Body of pancreas (tissue), 4 donors: Measurements from ENCODE around the gene ANKRD12.

Experiments used
- POLR2A ChIP-seq, 3 donors: fragments of 450-650 bp; IDR thresholded peaks; one replicate each; pipeline ENCODE4 v1.6.1; 2016; ENCODE audit warnings: antibody characterized with exemption in 3 of 3, mild to moderate bottlenecking in 2 of 3
- TF ChIP-seq, protein P1 (sequence below), 7 experiments: fragments of 450-650 bp in 4 of 7; fragments of 200-600 bp in 3 of 7; sonication (generic) in 3 of 7; IDR thresholded peaks; one replicate each; pipeline ENCODE4 v1.5.1; 2016 to 2019; ENCODE audit warnings: antibody characterized with exemption in 7 of 7

DNA sequence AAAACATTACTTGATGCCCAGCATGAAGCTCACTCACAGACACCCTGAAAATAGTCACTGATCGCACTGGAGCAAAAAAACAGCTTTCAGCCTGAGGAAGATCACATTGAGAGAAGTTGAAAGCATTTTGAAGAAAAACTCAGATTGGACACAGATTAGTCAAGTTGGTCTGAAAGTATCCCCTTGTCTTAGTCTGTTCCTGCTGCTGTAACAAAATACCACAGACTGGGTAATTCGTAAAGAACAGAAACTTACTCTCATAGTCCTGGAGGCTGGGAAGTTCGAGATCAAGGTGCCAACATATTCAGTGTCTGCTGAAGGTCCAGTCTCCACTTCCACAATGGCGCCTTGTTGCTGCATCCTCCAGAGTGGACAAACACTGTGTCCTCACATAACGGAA is 48.3 kb upstream of the ANKRD12 start:
- TF ChIP-seq, protein P1, sequence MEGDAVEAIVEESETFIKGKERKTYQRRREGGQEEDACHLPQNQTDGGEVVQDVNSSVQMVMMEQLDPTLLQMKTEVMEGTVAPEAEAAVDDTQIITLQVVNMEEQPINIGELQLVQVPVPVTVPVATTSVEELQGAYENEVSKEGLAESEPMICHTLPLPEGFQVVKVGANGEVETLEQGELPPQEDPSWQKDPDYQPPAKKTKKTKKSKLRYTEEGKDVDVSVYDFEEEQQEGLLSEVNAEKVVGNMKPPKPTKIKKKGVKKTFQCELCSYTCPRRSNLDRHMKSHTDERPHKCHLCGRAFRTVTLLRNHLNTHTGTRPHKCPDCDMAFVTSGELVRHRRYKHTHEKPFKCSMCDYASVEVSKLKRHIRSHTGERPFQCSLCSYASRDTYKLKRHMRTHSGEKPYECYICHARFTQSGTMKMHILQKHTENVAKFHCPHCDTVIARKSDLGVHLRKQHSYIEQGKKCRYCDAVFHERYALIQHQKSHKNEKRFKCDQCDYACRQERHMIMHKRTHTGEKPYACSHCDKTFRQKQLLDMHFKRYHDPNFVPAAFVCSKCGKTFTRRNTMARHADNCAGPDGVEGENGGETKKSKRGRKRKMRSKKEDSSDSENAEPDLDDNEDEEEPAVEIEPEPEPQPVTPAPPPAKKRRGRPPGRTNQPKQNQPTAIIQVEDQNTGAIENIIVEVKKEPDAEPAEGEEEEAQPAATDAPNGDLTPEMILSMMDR (IDR thresholded peaks at IDR 0.05): no peak
- TF ChIP-seq POLR2A (IDR thresholded peaks at IDR 0.05): no peak
